Keratinocyte (primary cell): ENCODE measurements around the gene SF1.

Experiments
- EZH2 ChIP-seq: IDR thresholded peaks from one replicate; pipeline ENCODE4 v1.6.1; 2012; ENCODE audit warnings: inconsistent platforms, mild to moderate bottlenecking, low read length, moderate library complexity
- TF ChIP-seq, protein P1 (sequence below), 3 experiments: IDR thresholded peaks in 1 of 3; conservative IDR thresholded peaks in 1 of 3; optimal IDR thresholded peaks in 1 of 3; 2 replicates in 2 of 3; 3 replicates in 1 of 3; pipeline versions ENCODE3 to v1.5.1; 2011; ENCODE audit warnings: low read length in 3 of 3, mild to moderate bottlenecking in 3 of 3, moderate library complexity in 2 of 3, control low read depth in 1 of 3, inconsistent platforms in 1 of 3; ENCODE audit not compliant: insufficient read depth in 2 of 3; ENCODE audit errors: extremely low read depth in 1 of 3

DNA sequence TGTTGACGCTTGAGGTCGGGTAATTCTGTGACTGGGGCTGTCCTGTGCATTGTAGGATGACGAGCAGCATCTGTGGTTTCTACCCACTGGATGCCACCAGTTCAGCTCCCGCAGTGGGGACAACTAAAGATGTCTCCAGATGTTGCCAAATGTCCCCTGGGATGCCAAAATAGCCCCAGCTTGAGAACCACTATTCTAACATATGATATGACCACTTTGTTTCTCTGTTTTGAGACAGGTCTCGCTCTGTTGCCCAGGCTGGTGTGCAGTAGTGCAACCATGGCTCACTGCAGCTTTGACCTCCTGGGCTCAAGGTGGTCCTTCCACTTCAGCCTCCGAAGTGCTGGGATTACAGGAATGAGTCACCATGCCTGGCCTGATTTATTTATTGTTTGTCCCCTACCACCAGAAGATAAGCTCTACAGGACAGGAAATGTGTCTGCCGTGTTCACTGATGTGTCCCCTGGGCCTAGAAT lies 36.4 kb upstream of the SF1 start:
- TF ChIP-seq EZH2, result no peak
- TF ChIP-seq, protein P1, sequence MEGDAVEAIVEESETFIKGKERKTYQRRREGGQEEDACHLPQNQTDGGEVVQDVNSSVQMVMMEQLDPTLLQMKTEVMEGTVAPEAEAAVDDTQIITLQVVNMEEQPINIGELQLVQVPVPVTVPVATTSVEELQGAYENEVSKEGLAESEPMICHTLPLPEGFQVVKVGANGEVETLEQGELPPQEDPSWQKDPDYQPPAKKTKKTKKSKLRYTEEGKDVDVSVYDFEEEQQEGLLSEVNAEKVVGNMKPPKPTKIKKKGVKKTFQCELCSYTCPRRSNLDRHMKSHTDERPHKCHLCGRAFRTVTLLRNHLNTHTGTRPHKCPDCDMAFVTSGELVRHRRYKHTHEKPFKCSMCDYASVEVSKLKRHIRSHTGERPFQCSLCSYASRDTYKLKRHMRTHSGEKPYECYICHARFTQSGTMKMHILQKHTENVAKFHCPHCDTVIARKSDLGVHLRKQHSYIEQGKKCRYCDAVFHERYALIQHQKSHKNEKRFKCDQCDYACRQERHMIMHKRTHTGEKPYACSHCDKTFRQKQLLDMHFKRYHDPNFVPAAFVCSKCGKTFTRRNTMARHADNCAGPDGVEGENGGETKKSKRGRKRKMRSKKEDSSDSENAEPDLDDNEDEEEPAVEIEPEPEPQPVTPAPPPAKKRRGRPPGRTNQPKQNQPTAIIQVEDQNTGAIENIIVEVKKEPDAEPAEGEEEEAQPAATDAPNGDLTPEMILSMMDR (optimal IDR thresholded peaks at IDR 0.05 in 1 of 3, IDR thresholded peaks at IDR 0.05 in 1 of 3, conservative IDR thresholded peaks at IDR 0.05 in 1 of 3; ENCODE audit: extremely low read depth in 1 of 3, insufficient read depth in 2 of 3, low read length in 3 of 3), result no peak
